SK-N-SH treated with all-trans-retinoic acid at 6 μM for 48 hours (cell line): Measurements from ENCODE around the gene RPUSD2.

ENCODE experiments used
- ARNTL ChIP-seq: fragments of 450-650 bp; formaldehyde crosslinking; IDR thresholded peaks from 2 replicates; pipeline ENCODE4 v1.5.0; 2020; ENCODE audit warnings: low read depth, mild to moderate bottlenecking, moderate library complexity, borderline replicate concordance
- CREB5 ChIP-seq: fragments of 250-450 bp; sonication (Bioruptor Pico); IDR thresholded peaks from 2 replicates; pipeline ENCODE4 v1.5.1; 2020; ENCODE audit warnings: low read depth, mild to moderate bottlenecking, moderate library complexity
- CSDC2 ChIP-seq: fragments of 250-450 bp; sonication (Bioruptor Pico); IDR thresholded peaks from 2 replicates; pipeline ENCODE4 v1.5.0; 2020; ENCODE audit warnings: mild to moderate bottlenecking, moderate library complexity
- ESRRG ChIP-seq: fragments of 250-450 bp; sonication (Bioruptor Pico); IDR thresholded peaks from 2 replicates; pipeline ENCODE4 v1.6.1; 2021; ENCODE audit warnings: mild to moderate bottlenecking
- ISL1 ChIP-seq: fragments of 250-450 bp; sonication (Bioruptor Pico); IDR thresholded peaks from 2 replicates; pipeline ENCODE4 v2.1.2; 2022; ENCODE audit warnings: mild to moderate bottlenecking, moderate library complexity
- PATZ1 ChIP-seq: fragments of 250-450 bp; sonication (Bioruptor Pico); IDR thresholded peaks from 2 replicates; pipeline ENCODE4 v1.8.0; 2020; ENCODE audit warnings: mild to moderate bottlenecking, moderate library complexity, borderline replicate concordance
- PPARA ChIP-seq: fragments of 250-450 bp; sonication (Bioruptor Pico); IDR thresholded peaks from 2 replicates; pipeline ENCODE4 v1.5.0; 2020; ENCODE audit warnings: mild to moderate bottlenecking, borderline replicate concordance
- RARB ChIP-seq: fragments of 250-450 bp; sonication (Bioruptor Pico); IDR thresholded peaks from 2 replicates; pipeline ENCODE4 v1.8.0; 2021; ENCODE audit warnings: mild to moderate bottlenecking, moderate library complexity
- ZC3H10 ChIP-seq: fragments of 250-450 bp; sonication (Bioruptor Pico); IDR thresholded peaks from 2 replicates; pipeline ENCODE4 v1.5.1; 2021; ENCODE audit warnings: mild to moderate bottlenecking, moderate library complexity
- ZFP3 ChIP-seq: fragments of 250-450 bp; sonication (Bioruptor Pico); IDR thresholded peaks from 2 replicates; pipeline ENCODE4 v1.5.0; 2020; ENCODE audit warnings: mild to moderate bottlenecking, moderate library complexity
- ZFP30 ChIP-seq: fragments of 450-650 bp; formaldehyde crosslinking; IDR thresholded peaks from 2 replicates; pipeline ENCODE4 v1.5.0; 2022; ENCODE audit warnings: mild to moderate bottlenecking, moderate library complexity
- ZNF565 ChIP-seq: fragments of 450-650 bp; formaldehyde crosslinking; conservative IDR thresholded peaks from 2 replicates; pipeline ENCODE4 v1.5.0; 2020; ENCODE audit warnings: low read depth, mild to moderate bottlenecking, moderate library complexity
- ZNF8 ChIP-seq: fragments of 450-650 bp; formaldehyde crosslinking; IDR thresholded peaks from 2 replicates; pipeline ENCODE4 v1.5.0; 2020; ENCODE audit warnings: mild to moderate bottlenecking, moderate library complexity

- no peak for TF ChIP-seq ZC3H10 (CRISPR knock-in tag)
- no peak for TF ChIP-seq ARNTL
- TF ChIP-seq PPARA (CRISPR knock-in tag) = no peak
- TF ChIP-seq RARB (CRISPR knock-in tag) = no peak
- TF ChIP-seq ZFP3 = no peak
- no peak for TF ChIP-seq CREB5 (CRISPR knock-in tag)
- TF ChIP-seq PATZ1 (CRISPR knock-in tag) = no peak
- no peak for TF ChIP-seq ZNF8 (CRISPR knock-in tag)
- TF ChIP-seq ZNF565 (CRISPR knock-in tag) = no peak
- no peak for TF ChIP-seq ISL1
- no peak for TF ChIP-seq CSDC2 (CRISPR knock-in tag)
- TF ChIP-seq ESRRG = no peak
- TF ChIP-seq ZFP30 (CRISPR knock-in tag) = no peak
These were observed 48.9 kb downstream of the RPUSD2 start for GRCh38 chr15:40618023-40618422.
